Stimulated activated CD4-positive, alpha-beta T cell treated with anti-CD3 and anti-CD28 coated beads, Interleukin-1b, Interleukin-23, amount 100 ng/mL, for 48 hours (primary cell): ENCODE measurements around the gene FOXK1.
A peak's percentile ranks its signal among the peaks of the same experiment; 100 is the strongest.
"Not testable (repeated sequence)": the region's sequence is repeated elsewhere in the genome, so short reads cannot be mapped to it uniquely, and the experiment has no call there.

Source experiments
- DNase-seq: peaks from one replicate; pipeline ENCODE4 v3.0.0-alpha.2; 2020

The FOXK1 gene

DNA sequence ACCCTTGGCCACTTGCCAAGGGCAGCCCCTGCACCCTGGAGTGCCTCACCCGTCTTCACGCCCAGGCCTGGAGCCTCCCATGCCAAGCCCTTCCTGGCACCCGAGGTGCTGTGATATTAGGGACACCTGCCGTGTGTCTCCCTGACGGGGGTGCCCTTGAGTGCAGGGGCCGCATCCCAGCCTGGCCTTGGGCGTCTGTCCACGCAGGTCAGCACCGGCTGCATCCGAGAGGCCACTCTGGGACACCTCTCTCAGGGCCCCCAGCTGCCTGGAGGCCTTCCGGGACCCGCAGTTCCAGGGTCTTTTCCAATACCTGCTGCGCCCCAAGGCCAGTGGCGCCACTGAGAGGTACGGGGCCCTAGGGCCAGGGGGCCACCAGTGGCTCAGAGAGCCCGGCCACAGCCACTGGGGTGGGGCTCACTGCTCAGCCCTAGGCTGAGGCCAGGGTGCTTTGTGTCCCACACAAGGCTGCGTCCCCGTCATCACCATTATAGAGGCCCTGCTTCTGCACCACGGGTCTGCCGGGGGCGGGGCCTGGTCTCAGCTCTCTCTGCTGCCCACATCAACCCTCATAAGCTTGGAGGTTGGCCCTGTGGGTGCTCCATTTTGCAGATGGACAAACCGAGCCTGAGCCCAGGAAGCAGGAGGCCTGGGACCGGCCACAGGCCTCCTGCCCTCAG, 106.0 kb downstream of the FOXK1 start:
- no peak for DNase-seq

DNA sequence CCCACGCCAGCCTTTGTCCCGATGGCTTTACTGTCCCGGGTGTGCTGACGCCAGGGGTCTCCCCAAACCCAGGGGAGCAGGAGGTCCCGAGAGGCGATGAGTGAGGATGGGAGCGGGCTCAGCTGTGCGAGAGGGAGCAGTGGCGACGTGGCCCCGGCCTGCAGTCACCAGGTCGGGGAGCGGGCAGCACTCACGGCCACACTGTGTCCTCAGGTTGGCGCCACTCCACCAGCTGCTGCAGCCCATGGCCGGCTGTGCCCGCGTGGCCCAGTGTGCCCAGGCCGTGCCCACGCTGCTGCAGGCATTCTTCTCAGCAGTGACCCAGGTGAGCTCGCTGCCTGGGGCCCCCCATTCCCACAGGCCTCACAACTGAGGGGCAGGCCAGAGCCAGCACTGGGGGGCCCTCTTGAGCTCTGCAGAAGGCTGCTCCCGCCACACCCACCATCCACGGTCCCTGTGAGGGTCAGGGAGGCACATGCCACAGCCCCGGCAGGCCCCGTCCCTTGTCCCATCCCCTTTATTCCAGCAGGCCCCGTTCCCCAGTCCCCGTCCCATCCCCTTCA, 106.6 kb downstream of the FOXK1 start:
- DNase-seq = no peak

- no peak for DNase-seq
Observed at GRCh38 chr7:4789194-4790077, 107.3 kb downstream of the FOXK1 start.

- no peak for DNase-seq
Observed at GRCh38 chr7:4790078-4790465, 108.0 kb downstream of the FOXK1 start.

DNA sequence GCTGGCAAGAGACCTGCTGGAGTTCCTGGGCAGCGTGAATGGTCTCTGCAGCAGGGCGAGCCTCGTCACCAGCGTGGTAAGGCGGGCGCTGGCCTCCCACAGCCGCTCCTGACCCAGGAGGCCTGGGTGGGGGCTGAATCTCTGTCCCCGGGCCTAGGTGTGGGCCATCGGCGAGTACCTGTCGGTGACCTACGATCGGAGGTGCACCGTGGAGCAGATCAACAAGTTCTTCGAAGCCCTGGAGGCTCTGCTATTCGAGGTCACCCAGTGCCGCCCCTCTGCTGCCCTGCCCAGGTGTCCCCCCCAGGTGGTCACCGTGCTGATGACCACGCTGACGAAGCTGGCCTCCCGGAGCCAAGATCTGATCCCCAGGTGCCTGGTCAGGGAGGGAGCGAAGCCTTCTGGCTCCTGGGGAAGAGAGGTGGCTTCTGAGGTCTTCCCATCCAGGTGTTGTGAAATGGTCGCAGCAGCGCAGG, 108.5 kb downstream of the FOXK1 start:
- no peak for DNase-seq

- DNase-seq = no peak
Observed at GRCh38 chr7:4791101-4791737, 109.1 kb downstream of the FOXK1 start.

GRCh38 chr7:4791738-4792536, 109.8 kb downstream of the FOXK1 start:
- peak; percentile 77 for DNase-seq

DNA sequence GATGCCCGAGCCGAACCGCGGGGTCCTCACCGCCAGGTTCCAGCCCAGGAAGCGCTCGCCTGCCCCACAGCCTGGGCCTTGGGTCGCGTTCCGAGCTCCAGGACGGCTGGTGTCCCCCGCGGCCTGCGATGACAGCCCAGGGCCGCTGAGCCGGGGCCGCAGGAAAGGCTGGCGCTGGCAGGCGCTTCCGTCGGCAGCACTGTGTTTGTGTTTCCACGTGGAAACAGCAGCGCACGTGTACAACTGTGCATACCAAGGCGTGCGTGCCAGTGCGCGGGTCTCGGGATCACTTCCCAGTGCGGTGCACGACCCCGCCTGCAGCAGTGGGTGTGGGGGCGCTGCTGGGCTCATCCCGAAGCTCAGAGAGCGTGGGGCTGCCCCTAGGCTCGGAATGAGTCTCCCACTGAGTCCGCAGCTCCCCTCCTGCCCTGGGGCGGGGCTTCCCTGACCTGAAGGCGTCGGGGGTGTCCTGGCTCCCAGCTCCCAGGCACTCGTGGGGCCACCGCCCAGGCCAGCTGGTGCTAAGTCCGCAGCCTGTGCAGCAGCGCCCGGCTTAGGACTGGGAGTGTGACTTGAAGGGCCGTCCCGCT, 110.5 kb downstream of the FOXK1 start:
- no peak for DNase-seq

DNA sequence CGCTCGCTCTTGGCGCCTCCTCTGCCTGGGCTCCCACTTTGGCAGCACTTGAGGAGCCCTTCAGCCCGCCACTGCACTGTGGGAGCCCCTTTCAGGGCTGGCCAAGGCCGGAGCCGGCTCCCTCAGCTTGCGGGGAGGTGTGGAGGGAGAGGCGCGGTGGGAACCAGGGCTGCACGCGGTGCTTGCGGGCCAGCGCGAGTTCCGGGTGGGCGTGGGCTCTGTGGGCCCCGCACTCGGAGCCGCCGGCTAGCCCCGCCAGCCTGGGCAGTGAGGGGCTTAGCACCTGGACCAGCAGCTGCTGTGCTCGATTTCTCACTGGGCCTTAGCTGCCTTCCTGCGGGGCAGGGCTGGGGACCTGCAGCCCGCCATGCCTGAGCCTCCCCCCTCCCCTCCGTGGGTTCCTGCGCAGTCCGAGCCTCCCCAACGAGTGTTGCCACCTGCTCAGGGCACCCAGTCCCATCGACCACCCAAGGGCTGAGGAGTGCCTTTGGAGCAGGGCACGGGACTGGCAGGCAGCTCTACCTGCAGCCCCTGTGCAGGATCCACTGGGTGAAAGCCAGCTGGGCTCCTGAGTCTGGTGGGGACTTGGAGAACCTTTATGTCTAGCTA, 111.4 kb downstream of the FOXK1 start:
- DNase-seq = not testable (repeated sequence)

GRCh38 chr7:4794171-4794570, 112.1 kb downstream of the FOXK1 start:
- not testable (repeated sequence) for DNase-seq

GRCh38 chr7:4794591-4795350, 112.7 kb downstream of the FOXK1 start:
- DNase-seq = no peak

DNA sequence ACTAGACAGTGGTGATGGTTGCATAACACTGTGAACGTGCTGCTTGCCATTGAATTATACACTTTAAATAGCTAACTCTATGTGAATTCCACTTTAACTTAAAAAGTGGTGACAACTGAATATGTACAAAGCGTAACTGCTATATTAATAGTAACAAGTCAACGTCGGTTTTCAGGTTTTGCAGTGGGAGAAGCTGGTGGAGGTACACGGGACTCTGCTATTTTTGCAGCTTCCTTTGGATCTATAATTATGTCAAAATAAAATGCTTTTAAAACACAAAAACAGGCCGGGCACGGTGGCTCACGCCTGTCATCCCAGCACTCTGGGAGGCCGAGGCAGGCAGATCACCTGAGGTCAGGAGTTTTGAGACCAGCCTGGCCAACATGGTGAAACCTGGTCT, 114.4 kb downstream of the FOXK1 start:
- DNase-seq = no peak

- peak; percentile 57 for DNase-seq
Observed at GRCh38 chr7:4797858-4798705, 116.0 kb downstream of the FOXK1 start.

DNA sequence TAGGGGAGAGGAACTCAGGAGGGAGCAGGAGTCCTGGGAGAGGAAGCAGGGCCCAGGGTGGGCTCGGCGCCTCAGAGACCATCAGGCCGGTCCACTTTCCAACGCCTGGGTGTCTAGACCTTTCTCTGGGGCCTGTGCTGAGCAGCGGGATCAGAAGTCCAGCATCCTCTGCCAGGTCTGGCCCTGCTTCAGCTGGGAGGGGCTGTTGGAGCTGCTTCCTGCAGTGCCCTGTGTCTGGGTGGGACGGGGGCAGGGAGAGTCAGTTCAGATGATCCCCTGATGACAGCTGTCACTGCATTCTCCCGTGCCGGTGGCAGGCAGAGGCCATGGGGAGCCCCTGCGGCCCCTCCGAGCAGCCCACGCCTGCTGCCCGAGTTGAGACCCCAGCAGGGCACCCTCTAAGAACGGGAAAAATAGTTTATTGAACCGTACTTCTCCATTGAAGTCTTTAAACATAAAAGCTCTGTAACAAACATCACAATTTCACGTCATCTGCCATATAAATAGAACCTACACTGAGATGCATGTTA, 116.7 kb downstream of the FOXK1 start:
- no peak for DNase-seq

- DNase-seq = no peak
Observed at GRCh38 chr7:4799508-4800268, 117.6 kb downstream of the FOXK1 start.

GRCh38 chr7:4800487-4800886, 118.4 kb downstream of the FOXK1 start:
- no peak for DNase-seq

- DNase-seq = no peak
Observed at GRCh38 chr7:4800926-4801838, 119.1 kb downstream of the FOXK1 start.

DNA sequence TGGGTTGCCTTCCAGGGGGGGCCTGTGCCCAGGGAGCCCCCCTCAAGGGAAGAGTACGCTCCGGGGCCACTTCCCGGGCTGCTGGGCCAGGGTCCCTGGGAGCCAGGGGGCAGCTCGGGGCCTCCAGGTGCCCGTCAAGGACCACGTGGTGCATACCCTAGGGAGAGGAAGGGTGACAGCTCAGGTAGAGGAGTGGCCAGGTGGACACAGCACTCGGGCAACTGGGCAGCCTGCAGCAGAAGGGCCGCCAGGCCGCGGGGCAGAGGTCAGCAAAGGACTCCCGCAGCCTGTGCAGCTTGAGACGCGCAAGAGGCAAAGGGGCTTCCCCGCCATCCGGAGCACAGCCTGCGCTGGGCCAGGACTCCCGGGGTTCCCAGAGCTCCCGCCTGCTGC, 119.7 kb downstream of the FOXK1 start:
- no peak for DNase-seq
